CD4-positive, alpha-beta T cell treated with Interleukin-15 for 1 hour (primary cell): Measurements from ENCODE around the gene POMT2.
"Not testable (repeated sequence)": the region's sequence is repeated elsewhere in the genome, so short reads cannot be mapped to it uniquely, and the experiment has no call there.

Experiments
- DNase-seq: peaks from one replicate; pipeline ENCODE4 v3.0.0-alpha.2; 2020

The POMT2 gene

DNA sequence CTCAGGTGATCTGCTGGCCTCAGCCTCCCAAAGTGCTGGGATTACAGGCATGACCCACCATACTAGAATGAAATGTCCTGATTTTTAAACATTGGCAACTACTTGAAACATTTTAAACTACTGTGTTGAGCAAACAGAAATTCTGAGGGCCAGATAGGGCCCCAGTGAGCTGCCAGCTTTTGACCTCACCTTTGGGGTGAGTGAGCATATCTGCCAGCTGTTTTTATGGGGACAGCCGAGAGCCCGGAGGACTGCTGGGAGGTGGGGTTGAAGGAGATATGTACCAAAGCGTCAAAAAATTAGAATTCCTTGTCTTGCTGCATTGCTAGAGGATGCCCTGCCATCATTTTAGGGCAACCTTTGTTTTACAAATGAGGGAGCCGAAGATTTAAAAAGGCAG lies 2.9 kb upstream of the POMT2 start:
- no peak for DNase-seq

- no peak for DNase-seq
These were observed 2.3 kb upstream of the POMT2 start for GRCh38 chr14:77322951-77323350.

GRCh38 chr14:77322250-77322902 lies 1.7 kb upstream of the POMT2 start:
- no peak for DNase-seq

- DNase-seq = no peak
These were observed 1.3 kb downstream of the POMT2 start for GRCh38 chr14:77319422-77319821.

DNA sequence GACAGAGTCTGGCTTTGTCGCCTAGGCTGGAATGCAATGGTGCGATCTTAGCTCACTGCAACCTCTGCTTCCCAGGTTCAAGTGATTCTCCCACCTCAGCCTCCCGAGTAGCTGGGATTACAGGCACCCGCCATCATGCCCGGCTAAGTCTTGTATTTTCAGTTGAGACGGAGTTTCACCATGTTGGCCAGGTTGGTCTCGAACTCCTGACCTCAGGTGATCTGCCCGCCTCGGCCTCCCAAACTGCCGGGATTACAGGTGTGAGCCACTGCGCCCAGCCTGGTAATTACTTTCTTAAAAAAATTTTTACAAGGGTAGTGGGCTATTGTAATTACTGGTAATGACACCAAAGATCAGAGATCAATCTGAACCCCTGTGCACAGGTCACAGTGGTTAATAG lies 1.9 kb downstream of the POMT2 start:
- not testable (repeated sequence) for DNase-seq

DNA sequence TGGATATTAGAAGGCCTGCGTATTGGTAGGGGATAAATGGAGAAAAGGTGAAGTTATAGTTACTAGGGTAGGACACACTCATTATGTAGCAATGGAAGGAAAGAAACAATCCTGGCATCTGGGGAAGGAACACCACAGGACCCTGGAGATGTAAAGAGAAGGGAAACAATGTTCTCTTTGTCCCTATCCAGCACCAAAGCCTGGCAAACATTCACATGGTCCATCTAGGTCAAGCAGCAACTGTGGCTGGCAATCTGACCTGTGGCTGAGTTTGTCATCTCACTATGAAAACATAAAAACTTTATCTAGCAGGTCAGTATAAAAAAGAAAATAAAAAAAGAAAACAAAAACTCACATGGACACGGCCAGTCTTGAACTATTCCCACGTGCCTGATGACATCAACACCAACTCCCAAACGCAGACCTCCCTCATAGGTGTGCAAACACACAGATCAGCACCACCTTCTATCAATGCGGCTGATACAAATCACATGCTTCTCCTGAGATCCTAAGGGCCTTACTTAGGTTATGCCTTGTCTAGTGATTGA lies 2.6 kb downstream of the POMT2 start:
- DNase-seq = no peak

GRCh38 chr14:77316872-77317301 lies 3.8 kb downstream of the POMT2 start:
- DNase-seq = no peak

GRCh38 chr14:77316195-77316505 lies 4.5 kb downstream of the POMT2 start:
- DNase-seq = no peak

GRCh38 chr14:77314539-77315457 lies 5.9 kb downstream of the POMT2 start:
- DNase-seq = no peak

DNA sequence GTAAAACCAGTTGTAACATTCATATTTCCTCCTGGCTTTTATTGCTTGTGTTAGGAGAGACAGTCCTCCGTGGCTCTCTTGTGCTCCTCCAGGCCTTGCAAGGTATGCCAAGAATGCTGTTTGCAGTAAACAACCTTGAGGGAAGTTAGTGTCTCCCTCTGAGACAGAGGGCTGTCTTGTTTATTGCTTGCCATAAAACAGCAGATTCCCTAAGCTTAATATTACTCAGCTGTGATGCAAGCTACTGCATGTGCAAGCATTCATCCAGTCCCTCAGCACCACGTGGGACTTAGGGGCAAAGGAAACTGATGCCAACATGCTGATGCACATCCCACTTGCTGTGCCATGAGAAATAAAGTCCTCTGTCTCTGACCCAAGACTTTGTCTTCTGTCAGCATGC lies 6.6 kb downstream of the POMT2 start:
- DNase-seq = no peak

DNA sequence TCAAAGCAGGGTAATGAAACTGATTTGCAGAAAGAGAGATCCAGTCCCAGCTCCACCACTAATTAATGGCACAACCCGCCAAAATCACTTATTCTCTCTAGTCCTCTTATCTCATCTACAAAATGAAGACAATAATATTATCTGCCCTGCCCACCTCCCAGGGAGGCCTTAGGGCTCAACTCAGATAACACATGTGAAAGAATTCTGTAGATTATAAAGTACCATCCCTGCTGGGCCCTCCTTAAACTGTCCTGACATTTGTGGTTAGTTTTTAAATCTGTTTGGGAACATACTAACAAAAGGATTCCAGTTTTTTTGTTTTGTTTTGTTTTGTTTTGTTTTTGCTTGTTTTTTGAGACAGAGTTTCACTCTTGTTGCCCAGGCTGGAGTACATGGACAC lies 7.3 kb downstream of the POMT2 start:
- no peak for DNase-seq

GRCh38 chr14:77311217-77311616 lies 9.5 kb downstream of the POMT2 start:
- no peak for DNase-seq

- no peak for DNase-seq
These were observed 10.7 kb downstream of the POMT2 start for GRCh38 chr14:77310026-77310425.

DNA sequence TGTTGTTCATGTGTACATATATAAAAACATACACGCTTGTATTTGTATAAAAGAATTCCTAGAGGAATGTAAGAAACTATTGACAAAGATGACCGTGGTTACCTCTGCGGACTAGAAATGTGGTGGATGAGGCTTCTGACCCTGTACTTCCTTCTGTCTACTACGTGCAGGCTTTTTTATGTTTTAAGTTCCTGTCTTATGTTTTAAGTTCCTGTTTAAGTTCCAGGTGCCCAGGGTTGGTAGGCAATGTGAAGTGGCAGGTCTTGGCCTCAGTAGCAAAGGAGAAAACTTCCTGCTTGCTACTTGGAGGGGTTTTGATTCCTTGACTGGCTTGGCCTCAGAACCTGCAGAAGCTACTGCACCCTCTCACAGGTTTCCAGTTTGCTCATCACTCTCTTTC lies 11.6 kb downstream of the POMT2 start:
- DNase-seq = no peak

DNA sequence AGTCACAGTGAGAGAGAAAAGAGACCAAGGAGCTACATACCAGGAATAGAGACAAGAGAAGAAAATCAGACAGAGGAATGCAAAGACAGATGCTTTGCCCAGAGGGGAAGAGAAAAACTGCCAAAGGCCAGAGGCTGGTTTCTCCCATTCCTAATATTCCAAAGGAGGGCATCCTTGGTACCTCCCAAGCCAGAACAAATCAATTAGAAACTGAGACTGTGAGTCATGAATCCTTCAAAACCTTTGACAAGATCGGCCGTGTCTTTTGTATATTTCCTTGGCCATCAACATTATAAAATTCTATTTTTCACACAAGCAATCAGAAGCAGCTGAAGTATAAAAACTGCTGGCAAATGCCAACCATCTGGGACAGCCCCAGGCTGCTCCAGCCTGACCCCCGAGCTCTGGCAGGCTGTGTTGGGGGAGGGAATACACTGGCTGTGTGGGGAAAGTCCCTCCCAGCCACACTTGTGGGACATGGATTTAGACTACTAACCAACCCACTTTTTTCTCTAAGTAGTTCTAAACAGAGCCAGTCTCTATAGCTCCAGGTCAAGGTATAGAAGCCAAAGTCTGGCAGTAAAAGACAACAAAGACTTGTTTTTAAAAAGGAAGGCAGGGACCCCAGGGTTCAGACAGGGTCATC lies 13.7 kb downstream of the POMT2 start:
- no peak for DNase-seq

- DNase-seq = no peak
These were observed 14.3 kb downstream of the POMT2 start for GRCh38 chr14:77306416-77306815.

DNA sequence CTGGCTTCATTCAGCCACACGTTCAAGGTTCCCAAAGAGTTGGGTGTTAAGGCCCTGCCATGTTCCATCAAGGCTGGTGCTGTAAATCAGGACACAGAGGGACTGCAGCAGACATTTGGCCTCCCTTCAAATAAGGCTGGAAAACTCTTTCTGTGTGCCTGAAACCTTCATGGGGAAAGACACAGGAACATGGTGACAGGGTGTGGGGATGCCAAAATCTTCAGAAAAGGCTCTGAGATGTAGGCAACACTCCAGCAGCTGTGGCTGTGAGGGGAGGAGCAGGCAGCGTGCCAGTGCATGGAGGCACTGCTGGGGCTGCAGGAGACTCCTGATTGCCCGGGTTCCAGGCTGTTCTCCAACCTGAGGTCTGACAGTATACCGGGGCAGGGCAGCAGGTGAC lies 15.0 kb downstream of the POMT2 start:
- DNase-seq = no peak

DNA sequence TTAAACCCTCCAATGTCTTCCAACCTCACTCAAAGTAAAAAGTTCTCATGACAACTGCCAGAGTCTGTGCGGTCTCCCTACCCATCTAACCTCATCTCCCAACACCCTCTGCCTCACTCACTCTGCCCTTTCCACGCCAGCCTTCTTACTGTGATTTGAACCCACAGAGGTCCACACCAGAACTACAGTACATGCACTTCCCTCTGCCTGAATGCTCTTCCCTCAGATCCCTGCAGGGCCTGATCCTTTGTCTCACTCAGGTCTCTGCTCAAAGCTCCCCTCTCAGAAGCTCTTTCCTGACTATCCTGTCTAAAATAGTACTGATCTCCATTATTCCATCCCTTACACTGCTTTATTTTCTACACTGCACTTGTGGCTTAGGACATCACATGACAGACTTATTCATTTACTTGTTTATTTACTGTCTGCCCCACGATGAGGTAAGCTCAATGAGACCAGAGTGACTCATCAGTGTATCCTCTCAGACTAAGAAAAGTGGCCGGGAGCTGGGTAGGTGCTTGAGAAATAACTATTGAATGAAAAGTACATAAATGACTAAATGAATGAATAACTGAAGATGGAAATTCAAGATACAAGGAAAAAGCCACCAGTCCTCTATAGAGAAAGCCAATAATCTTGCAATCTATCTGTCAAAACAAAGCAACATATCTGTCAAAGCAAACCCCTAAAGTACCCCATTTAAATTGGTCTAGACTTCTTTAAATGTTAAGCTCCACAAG lies 17.1 kb downstream of the POMT2 start:
- no peak for DNase-seq

- DNase-seq = no peak
These were observed 17.8 kb downstream of the POMT2 start for GRCh38 chr14:77302926-77303325.

- peak; percentile 40 for DNase-seq
These were observed 19.6 kb downstream of the POMT2 start for GRCh38 chr14:77301103-77301502.

- DNase-seq = no peak
These were observed 20.9 kb downstream of the POMT2 start for GRCh38 chr14:77299771-77300170.

DNA sequence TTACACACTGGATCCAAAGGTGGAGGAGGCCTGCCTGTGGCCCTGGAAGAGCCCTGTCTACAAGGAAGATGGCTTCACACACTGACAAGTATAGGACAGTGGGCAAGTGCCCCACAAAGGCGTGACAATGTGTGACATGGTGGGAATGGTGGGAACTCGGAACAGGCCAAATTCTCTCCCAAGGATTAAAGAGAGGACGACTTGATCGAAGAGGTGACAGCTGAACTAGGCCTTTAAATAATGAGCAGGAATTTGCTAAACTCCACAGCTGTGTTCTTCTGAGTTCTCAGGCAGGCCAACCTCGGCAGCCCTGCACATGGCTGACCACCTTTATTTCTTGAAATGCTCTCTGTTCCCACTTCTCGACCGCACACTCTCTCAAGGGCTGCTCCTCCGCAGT lies 23.8 kb downstream of the POMT2 start:
- DNase-seq = no peak

GRCh38 chr14:77296155-77296554 lies 24.5 kb downstream of the POMT2 start:
- no peak for DNase-seq
